ENCODE results near the gene ALPG.

DNA sequence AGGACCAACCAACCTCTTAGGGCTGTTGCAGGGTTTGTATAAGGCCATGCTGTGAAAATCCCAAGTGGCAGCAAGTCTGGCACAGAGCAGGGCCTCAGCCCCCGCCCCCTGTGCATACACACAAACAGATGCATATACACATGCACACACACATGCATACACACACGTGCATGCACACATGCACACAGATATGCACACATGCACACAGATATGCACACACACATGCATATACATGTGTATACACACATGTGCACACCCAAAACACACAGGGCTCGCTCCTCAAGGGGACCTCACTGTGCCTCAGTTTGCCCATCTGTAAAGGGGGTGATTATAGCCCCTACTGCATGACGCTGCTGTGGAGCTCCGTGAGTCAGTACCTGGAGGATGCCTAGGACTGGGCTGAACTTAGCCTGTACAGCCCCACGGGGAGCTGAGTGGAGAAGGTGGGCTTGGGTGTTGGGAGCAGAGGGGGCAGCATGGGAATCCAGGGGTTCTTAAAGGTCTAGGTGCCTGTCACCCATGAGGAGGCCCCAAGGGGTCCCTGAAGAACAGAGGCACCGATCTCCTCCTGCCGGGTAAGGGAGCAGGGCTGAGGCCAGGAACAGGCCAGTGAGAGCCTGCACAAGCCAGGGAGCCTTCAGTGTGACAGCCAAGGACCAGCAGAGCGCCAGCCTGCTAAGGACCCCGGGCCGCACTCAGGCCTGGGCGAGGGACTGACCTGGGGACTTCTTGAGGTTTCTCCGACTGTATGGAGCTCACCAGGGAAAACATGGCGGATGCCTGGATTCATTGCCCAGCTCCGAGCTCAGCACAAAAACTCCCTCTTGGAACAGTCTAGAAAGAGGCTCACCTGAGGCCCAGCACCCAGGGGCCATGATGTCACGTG, 25.3 kb downstream of the ALPG start:
- TF ChIP-seq, protein P1, sequence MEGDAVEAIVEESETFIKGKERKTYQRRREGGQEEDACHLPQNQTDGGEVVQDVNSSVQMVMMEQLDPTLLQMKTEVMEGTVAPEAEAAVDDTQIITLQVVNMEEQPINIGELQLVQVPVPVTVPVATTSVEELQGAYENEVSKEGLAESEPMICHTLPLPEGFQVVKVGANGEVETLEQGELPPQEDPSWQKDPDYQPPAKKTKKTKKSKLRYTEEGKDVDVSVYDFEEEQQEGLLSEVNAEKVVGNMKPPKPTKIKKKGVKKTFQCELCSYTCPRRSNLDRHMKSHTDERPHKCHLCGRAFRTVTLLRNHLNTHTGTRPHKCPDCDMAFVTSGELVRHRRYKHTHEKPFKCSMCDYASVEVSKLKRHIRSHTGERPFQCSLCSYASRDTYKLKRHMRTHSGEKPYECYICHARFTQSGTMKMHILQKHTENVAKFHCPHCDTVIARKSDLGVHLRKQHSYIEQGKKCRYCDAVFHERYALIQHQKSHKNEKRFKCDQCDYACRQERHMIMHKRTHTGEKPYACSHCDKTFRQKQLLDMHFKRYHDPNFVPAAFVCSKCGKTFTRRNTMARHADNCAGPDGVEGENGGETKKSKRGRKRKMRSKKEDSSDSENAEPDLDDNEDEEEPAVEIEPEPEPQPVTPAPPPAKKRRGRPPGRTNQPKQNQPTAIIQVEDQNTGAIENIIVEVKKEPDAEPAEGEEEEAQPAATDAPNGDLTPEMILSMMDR (conservative IDR thresholded peaks at IDR 0.05; ENCODE audit: low read depth, low read length) = no peak
- no peak for TF ChIP-seq CEBPB (IDR thresholded peaks at IDR 0.05; ENCODE audit: low read depth, low read length)
- no peak for TF ChIP-seq POLR2A (IDR thresholded peaks at IDR 0.05; ENCODE audit: low read depth, low read length)
- no peak for TF ChIP-seq MXI1 (IDR thresholded peaks at IDR 0.05; ENCODE audit: borderline replicate concordance, low read depth, low read length)
- TF ChIP-seq RFX5 (IDR thresholded peaks at IDR 0.05; ENCODE audit: low read depth, low read length) = no peak
